Omental fat pad (tissue), 4 donors: Measurements from ENCODE around the gene INPP5A. TPM values are rescaled to one million over a fixed set of nuclear protein-coding genes. Genes with fewer than 3 reads are reported as not detected.

Source experiments
- ATAC-seq: fragments of 150-250 bp; one replicate; pipeline ENCODE4 v1.9.1; 2016; ENCODE audit warnings: mild to moderate bottlenecking, moderate library complexity; ENCODE audit not compliant: low FRiP score
- DNase-seq: peaks from one replicate; pipeline ENCODE4 v3.0.0-alpha.2; 2019; ENCODE audit warnings: low spot score
- CTCF ChIP-seq, 3 donors: fragments of 450-650 bp; IDR thresholded peaks; one replicate each; pipeline ENCODE4 v1.5.1; 2016 to 2017; ENCODE audit warnings: antibody characterized with exemption in 3 of 3, mild to moderate bottlenecking in 3 of 3, moderate library complexity in 2 of 3
- total RNA-seq, 4 donors: library from RNA; depleted of rRNA; stranded (reverse); fragments of >200 nt; gene quantifications; one replicate each; pipeline ENCODE4 v1.1.0, GENCODE V29; 2016

Gene INPP5A
- total RNA-seq, 4 donors from 2014 or later: 34.1 to 49.3 (median 43.3) TPM

GRCh38 chr10:132707121-132707775, 169.7 kb downstream of the INPP5A start:
- DNase-seq (peak; percentile 18), ATAC-seq (no peak)
- TF ChIP-seq CTCF (IDR thresholded peaks at IDR 0.05): no peak

- TF ChIP-seq CTCF (IDR thresholded peaks at IDR 0.05): no peak
- no peak for ATAC-seq
- DNase-seq: peak; percentile 8
These were observed 170.2 kb downstream of the INPP5A start for GRCh38 chr10:132707776-132708171.

GRCh38 chr10:132708441-132708840, 170.9 kb downstream of the INPP5A start:
- no peak for ATAC-seq
- TF ChIP-seq CTCF (IDR thresholded peaks at IDR 0.05): no peak
- no peak for DNase-seq

- TF ChIP-seq CTCF (IDR thresholded peaks at IDR 0.05): no peak
- ATAC-seq: no peak
- DNase-seq: peak; percentile 10
These were observed 171.3 kb downstream of the INPP5A start for GRCh38 chr10:132708936-132709335.

GRCh38 chr10:132709471-132709951, 171.9 kb downstream of the INPP5A start:
- TF ChIP-seq CTCF (IDR thresholded peaks at IDR 0.05): no peak
- ATAC-seq (no peak), DNase-seq (no peak)

- ATAC-seq (no peak), DNase-seq (no peak)
- TF ChIP-seq CTCF (IDR thresholded peaks at IDR 0.05): no peak
These were observed 172.6 kb downstream of the INPP5A start for GRCh38 chr10:132710036-132710686.
